Sigmoid colon (tissue), 7 donors: ENCODE results near the gene SMARCAD1. TPM values are rescaled to one million over a fixed set of nuclear protein-coding genes. Genes with fewer than 3 reads are reported as not detected.

Experiments
- DNase-seq: peaks from one replicate; pipeline ENCODE4 v3.0.0-alpha.2; 2019
- H3K27ac ChIP-seq, 4 donors: fragments of 200-600 bp; sonication (generic); one replicate each; pipeline ENCODE4 v1.5.1; 2016 to 2019; ENCODE audit warnings: mild to moderate bottlenecking in 1 of 4
- H3K27me3 ChIP-seq, 3 donors: fragments of 200-600 bp; sonication (generic); one replicate each; pipeline ENCODE4 v1.5.1; 2019; ENCODE audit warnings: mild to moderate bottlenecking in 1 of 3
- H3K36me3 ChIP-seq, 4 donors: fragments of 200-600 bp; sonication (generic); one replicate each; pipeline ENCODE4 v1.5.1; 2016 to 2019
- H3K4me1 ChIP-seq, 4 donors: fragments of 200-600 bp; sonication (generic); one replicate each; pipeline ENCODE4 v1.5.1; 2017 to 2019
- H3K4me3 ChIP-seq, 4 donors: fragments of 200-600 bp; sonication (generic); one replicate each; pipeline ENCODE4 v1.5.1; 2017 to 2019; ENCODE audit warnings: mild to moderate bottlenecking in 2 of 4, moderate library complexity in 1 of 4
- H3K9me3 ChIP-seq, 4 donors: fragments of 200-600 bp in 3 of 4; sonication (generic) in 3 of 4; one replicate each; pipeline versions ENCODE4 v1.5.1 to v1.6.1; 2013 to 2019
- CTCF ChIP-seq, 4 experiments: fragments of 450-650 bp in 3 of 4; fragments of 200-600 bp in 1 of 4; IDR thresholded peaks; one replicate each; pipeline ENCODE4 v1.5.1; 2016 to 2019; ENCODE audit warnings: antibody characterized with exemption in 4 of 4, mild to moderate bottlenecking in 3 of 4, moderate library complexity in 2 of 4
- EP300 ChIP-seq, 4 donors: sonication (generic); formaldehyde crosslinking; IDR thresholded peaks; one replicate each; pipeline ENCODE4 v1.6.1; 2017; ENCODE audit warnings: antibody characterized with exemption in 4 of 4
- POLR2A ChIP-seq, 2 donors: fragments of 450-650 bp; IDR thresholded peaks; one replicate each; pipeline ENCODE4 v1.6.1; 2016; ENCODE audit warnings: antibody characterized with exemption in 2 of 2, mild to moderate bottlenecking in 2 of 2, moderate library complexity in 2 of 2
- POLR2AphosphoS5 ChIP-seq, 4 donors: sonication (generic); formaldehyde crosslinking; IDR thresholded peaks; one replicate each; pipeline ENCODE4 v1.6.1; 2017; ENCODE audit warnings: antibody characterized with exemption in 4 of 4
- WGBS, 2 donors: extraction: QIAGEN DNeasy Blood & Tissue Kit; methylation state at CpG; one replicate each; pipeline ENCODE4 v1.1.7; 2013; 5-methylcytosine and 5-hydroxymethylcytosine counted together
- intact Hi-C: fragments of 100-400 bp; cut with DNase I; formaldehyde crosslinking; loops from one replicate; pipeline ENCODE4 v1.15.1; 2023
- polyA plus RNA-seq, 3 donors: library from polyadenylated mRNA; stranded (reverse); fragments of 200-250 nt; gene quantifications; one replicate each; pipeline ENCODE4 v1.2.3, GENCODE V29; 2013
- total RNA-seq, 4 donors: library from RNA; depleted of rRNA; stranded (reverse); fragments of >200 nt; gene quantifications; one replicate each; pipeline ENCODE4 v1.1.0, GENCODE V29; 2016
- donor health status: healthy with polysubstance abuse.
- donor health status: Bipolar disorder and iron deficiency.
- donor health status: healthy.

Gene SMARCAD1
- total and polyA plus RNA-seq, 7 donors, result 3.7 to 21.4 (median 15.8) TPM

- intact Hi-C loops, result no loop called here
- peaks cover 0 to 52% (median 4%) of the 10 kb centered on the region in 4 donors for H3K36me3 ChIP-seq
These were observed 28.2 kb downstream of the SMARCAD1 start for GRCh38 chr4:94235825-94236224.

GRCh38 chr4:94237271-94237670 is 29.6 kb downstream of the SMARCAD1 start:
- Histone ChIP-seq H3K9me3 (no peaks in the 10 kb centered on the region), H3K27ac (no peak overlapping the region), H3K4me3 (no peak overlapping the region), H3K36me3 (peaks cover 0 to 67% (median 10%) of the 10 kb centered on the region in 4 donors), H3K27me3 (no peaks in the 10 kb centered on the region), H3K4me1 (no peaks in the 10 kb centered on the region)
- intact Hi-C loops, result no loop called here
- DNase-seq, result no peak
- no peak for TF ChIP-seq EP300 (IDR thresholded peaks at IDR 0.05)
- no peak for TF ChIP-seq CTCF (IDR thresholded peaks at IDR 0.05)
- no peak for TF ChIP-seq POLR2AphosphoS5 (IDR thresholded peaks at IDR 0.05)
- no peak for TF ChIP-seq POLR2A (IDR thresholded peaks at IDR 0.05)
- 85 to 94% methylated on average over 4 of the region's 4 CpGs for WGBS, 2 donors

More at GRCh38 chr4:94235825-94236224, 28.2 kb downstream of the SMARCAD1 start:
- TF ChIP-seq POLR2A (IDR thresholded peaks at IDR 0.05) (no peak), EP300 (IDR thresholded peaks at IDR 0.05) (no peak), CTCF (IDR thresholded peaks at IDR 0.05) (no peak), POLR2AphosphoS5 (IDR thresholded peaks at IDR 0.05) (no peak)
- DNase-seq, result no peak
- Histone ChIP-seq H3K27ac (no peak overlapping the region), H3K4me1 (no peaks in the 10 kb centered on the region), H3K9me3 (no peaks in the 10 kb centered on the region), H3K27me3 (no peaks in the 10 kb centered on the region), H3K4me3 (no peak overlapping the region)

- Histone ChIP-seq H3K9me3 (no peaks in the 10 kb centered on the region), H3K36me3 (peaks cover 0 to 76% (median 13%) of the 10 kb centered on the region in 4 donors), H3K4me1 (no peaks in the 10 kb centered on the region), H3K4me3 (no peak overlapping the region), H3K27ac (no peak overlapping the region), H3K27me3 (no peaks in the 10 kb centered on the region)
- intact Hi-C loops, result no loop called here
- DNase-seq, result no peak
- TF ChIP-seq CTCF (IDR thresholded peaks at IDR 0.05) (no peak), POLR2A (IDR thresholded peaks at IDR 0.05) (no peak), EP300 (IDR thresholded peaks at IDR 0.05) (no peak), POLR2AphosphoS5 (IDR thresholded peaks at IDR 0.05) (no peak)
- 46 to 74% methylated on average over 2 of the region's 2 CpGs for WGBS, 2 donors
These were observed 30.5 kb downstream of the SMARCAD1 start for GRCh38 chr4:94238160-94238559.

GRCh38 chr4:94240384-94240783 is 32.7 kb downstream of the SMARCAD1 start:
- no peak overlapping the region for H3K4me3 ChIP-seq
- H3K27me3 ChIP-seq, result no peaks in the 10 kb centered on the region
- H3K36me3 ChIP-seq, result peaks cover 0 to 96% (median 21%) of the 10 kb centered on the region in 4 donors
- TF ChIP-seq CTCF (IDR thresholded peaks at IDR 0.05), result no peak
- no peak for TF ChIP-seq POLR2AphosphoS5 (IDR thresholded peaks at IDR 0.05)
- no peak for TF ChIP-seq POLR2A (IDR thresholded peaks at IDR 0.05)
- no peak for TF ChIP-seq EP300 (IDR thresholded peaks at IDR 0.05)
- H3K4me1 ChIP-seq, result no peaks in the 10 kb centered on the region
- H3K27ac ChIP-seq, result no peak overlapping the region
- H3K9me3 ChIP-seq, result no peaks in the 10 kb centered on the region
- DNase-seq, result no peak
- intact Hi-C loops, result no loop called here
